HG03432 (cell line): Measurements from ENCODE around the gene CCDC175.
A peak's percentile ranks its signal among the peaks of the same experiment; 100 is the strongest.

Source experiments
- ATAC-seq: cut with Tn5 transposase; IDR thresholded peaks from one replicate; pipeline ENCODE4 v1.9.1; 2021; ENCODE audit warnings: mild to moderate bottlenecking, moderate library complexity; ENCODE audit not compliant: unreplicated experiment

Gene CCDC175

GRCh38 chr14:59483363-59483762 lies 93.2 kb downstream of the CCDC175 start:
- ATAC-seq: no peak

DNA sequence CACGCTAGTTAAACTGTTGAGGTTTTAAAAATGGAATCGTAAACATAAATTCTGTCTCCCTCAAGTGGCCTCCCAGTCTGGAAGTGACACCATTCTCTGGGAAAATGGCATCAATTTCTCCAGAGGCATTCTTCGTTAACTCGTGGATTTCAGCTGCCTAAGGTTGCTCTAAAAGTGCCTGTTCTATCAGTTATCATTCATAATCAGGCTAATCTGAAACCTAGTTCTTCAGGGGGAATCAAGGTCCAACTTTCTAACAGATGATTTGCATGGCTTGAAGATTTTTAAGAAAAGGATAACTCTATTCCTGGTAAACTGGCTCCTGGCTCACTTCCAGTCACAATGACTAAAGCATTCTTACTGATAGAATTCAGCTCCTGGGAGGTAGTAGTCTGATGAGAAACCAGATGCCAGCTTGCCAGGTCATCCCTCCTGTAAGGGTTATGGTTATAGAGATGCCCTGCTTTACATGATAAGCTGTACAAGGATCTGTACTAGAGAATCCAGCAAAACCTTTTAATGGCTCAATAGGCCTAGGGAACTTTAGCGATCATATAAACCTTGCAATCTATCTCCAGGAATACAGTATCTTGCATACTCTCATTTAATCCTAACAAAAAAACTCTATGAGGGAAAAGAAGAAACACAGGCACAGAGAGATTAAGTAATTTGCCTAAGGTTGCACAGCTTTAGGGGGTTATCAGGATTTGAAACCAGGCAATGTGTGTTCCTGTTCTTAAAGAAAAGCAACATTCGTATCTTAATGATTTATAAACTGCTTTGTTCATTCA lies 93.9 kb downstream of the CCDC175 start:
- no peak for ATAC-seq

DNA sequence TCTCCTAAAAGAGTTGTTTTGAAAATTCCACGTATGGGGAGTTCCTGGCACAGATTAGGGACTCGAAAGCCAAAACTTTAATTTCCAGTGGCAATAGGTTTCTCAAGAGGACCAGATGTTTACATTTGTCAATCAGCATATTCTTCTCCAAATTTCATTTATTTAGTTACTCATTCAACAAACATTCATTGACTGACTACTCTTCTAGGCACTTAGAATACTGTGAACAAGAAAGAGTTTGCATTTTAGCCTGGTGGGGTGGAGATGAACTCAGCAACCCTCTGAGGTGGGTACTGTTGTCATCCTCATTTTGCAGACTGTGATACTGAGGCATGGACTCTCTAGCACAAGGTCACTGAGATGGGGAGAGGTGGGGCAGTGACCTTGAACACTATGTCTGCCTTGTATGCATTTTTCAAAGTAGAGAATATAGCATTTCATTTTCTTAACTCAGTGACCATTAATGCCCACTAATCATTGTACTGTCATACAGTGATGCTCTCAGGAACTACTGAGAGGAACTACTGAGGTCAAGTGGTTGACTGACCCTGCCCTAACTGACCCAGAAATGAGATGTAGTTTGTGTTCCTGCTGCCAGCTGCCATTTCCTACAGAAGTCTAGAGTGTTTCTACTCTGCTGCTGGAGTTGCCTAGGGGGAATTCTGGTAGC lies 94.6 kb downstream of the CCDC175 start:
- ATAC-seq: no peak

DNA sequence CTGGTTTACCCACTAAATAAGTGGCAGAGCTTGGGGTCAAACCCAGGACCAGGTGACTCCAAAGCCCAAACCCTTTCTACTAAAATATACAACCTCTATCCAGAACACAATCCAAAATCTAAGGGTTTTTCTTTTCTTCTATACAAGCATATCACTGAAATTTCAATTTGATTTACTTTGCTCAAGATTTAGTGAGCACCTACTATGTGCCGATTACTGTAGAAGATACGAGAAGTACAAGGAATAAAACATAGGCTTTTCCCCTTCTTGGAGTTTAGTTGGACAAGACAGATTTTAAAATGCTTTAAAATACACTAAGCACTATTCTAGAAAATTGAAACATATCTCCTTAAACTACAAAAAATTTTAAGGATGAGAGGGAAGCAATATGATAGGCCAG lies 95.2 kb downstream of the CCDC175 start:
- ATAC-seq: no peak

- ATAC-seq: no peak
Measured at GRCh38 chr14:59480166-59480565, 96.4 kb downstream of the CCDC175 start.

- ATAC-seq: no peak
Measured at GRCh38 chr14:59478540-59478939, 98.1 kb downstream of the CCDC175 start.

- ATAC-seq: no peak
Measured at GRCh38 chr14:59475709-59476108, 100.9 kb downstream of the CCDC175 start.

GRCh38 chr14:59474172-59474571 lies 102.4 kb downstream of the CCDC175 start:
- no peak for ATAC-seq

GRCh38 chr14:59465316-59466135 lies 111.1 kb downstream of the CCDC175 start, which contains the start of gene GPR135:
GPR135 (minus strand) TSS chr14:59465380; CDS start chr14:59465226, 154 bp downstream.
- peak; percentile 52 for ATAC-seq

- ATAC-seq: peak; percentile 79
Measured at GRCh38 chr14:59464486-59465315, 111.9 kb downstream of the CCDC175 start.

GRCh38 chr14:59463787-59464485 lies 112.7 kb downstream of the CCDC175 start:
- no peak for ATAC-seq

- ATAC-seq: no peak
Measured at GRCh38 chr14:59461891-59462290, 114.7 kb downstream of the CCDC175 start.

GRCh38 chr14:59460378-59460777 lies 116.2 kb downstream of the CCDC175 start:
- no peak for ATAC-seq

GRCh38 chr14:59458486-59458885 lies 118.1 kb downstream of the CCDC175 start:
- ATAC-seq: no peak

DNA sequence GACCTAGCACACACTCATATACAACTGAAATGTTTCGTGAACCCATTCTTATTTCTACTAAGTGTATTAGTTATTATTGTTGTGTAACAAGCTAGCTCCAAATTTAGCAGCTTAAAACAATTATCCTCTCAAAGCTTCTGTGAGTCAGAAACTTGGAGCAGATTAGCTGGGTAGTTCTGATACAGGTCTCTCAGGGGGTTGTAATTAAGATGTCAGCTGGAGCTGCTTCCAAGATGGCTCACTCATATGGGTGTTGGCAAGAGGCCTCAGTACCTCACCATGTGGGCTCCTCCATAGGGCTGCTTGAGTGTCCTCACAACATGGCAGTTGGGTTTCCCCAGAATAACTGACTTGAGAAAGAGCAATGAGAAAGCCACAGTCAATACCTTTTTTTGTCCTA lies 121.2 kb downstream of the CCDC175 start:
- ATAC-seq: no peak
